Measurements from ENCODE around the gene CASP3.

DNA sequence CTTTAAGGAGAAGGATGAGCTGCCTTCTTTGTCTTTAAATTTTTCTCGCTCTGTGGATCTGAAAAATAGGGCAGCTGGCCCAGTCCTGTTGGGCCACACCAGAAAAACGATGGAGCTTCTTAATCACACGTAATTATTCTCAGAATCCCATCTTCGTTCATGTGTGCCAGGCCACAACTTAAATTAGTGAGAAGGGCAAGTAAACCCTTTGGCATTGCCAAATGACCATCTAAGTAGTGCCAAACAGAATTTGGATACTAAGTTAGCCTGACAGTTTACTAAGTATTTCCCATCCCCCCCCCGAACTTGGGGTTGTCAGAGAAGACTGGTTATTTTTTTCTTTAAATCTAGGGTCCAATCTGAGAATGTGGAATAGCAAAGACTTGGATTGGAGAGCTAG, 62.0 kb downstream of the CASP3 start:
- TF ChIP-seq, protein P1, sequence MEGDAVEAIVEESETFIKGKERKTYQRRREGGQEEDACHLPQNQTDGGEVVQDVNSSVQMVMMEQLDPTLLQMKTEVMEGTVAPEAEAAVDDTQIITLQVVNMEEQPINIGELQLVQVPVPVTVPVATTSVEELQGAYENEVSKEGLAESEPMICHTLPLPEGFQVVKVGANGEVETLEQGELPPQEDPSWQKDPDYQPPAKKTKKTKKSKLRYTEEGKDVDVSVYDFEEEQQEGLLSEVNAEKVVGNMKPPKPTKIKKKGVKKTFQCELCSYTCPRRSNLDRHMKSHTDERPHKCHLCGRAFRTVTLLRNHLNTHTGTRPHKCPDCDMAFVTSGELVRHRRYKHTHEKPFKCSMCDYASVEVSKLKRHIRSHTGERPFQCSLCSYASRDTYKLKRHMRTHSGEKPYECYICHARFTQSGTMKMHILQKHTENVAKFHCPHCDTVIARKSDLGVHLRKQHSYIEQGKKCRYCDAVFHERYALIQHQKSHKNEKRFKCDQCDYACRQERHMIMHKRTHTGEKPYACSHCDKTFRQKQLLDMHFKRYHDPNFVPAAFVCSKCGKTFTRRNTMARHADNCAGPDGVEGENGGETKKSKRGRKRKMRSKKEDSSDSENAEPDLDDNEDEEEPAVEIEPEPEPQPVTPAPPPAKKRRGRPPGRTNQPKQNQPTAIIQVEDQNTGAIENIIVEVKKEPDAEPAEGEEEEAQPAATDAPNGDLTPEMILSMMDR (conservative IDR thresholded peaks at IDR 0.05; ENCODE audit: low read length): no peak
- no peak for TF ChIP-seq EZH2phosphoT487 (IDR thresholded peaks at IDR 0.05; ENCODE audit: borderline replicate concordance)
